Neural cell (in vitro differentiated cells): ENCODE results near the gene USP10. TPM values are rescaled to one million over a fixed set of nuclear protein-coding genes. Genes with fewer than 3 reads are reported as not detected.
"Not testable (repeated sequence)": the region's sequence is repeated elsewhere in the genome, so short reads cannot be mapped to it uniquely, and the experiment has no call there.

Experiments used
- H2AFZ ChIP-seq: fragments of 200-600, 300-800 bp; sonication (generic), shearing (Covaris generic); 2 replicates; pipeline ENCODE4 v1.6.0; 2014; ENCODE audit warnings: low read depth, mild to moderate bottlenecking, antibody characterized with exemption, low read length, moderate library complexity
- H3F3A ChIP-seq: fragments of 200-600 bp; shearing (Covaris generic); 2 replicates; pipeline ENCODE4 v1.6.1; 2016; ENCODE audit warnings: mild to moderate bottlenecking, moderate library complexity, mixed read lengths, antibody characterized with exemption, low read length; ENCODE audit not compliant: insufficient read depth, poor library complexity, severe bottlenecking
- H3K27ac ChIP-seq: fragments of 200-600, 300-800 bp; sonication (generic), shearing (Covaris generic); 2 replicates; pipeline ENCODE4 v1.5.1; 2014; ENCODE audit warnings: mild to moderate bottlenecking, low read length, moderate library complexity
- H3K27me3 ChIP-seq: fragments of 300-800, 200-600 bp; sonication (generic), shearing (Covaris generic); 2 replicates; pipeline ENCODE4 v1.6.0; 2014; ENCODE audit warnings: mild to moderate bottlenecking, low read depth, low read length, moderate library complexity; ENCODE audit not compliant: insufficient read depth
- H3K36me3 ChIP-seq: fragments of 300-800, 200-600 bp; sonication (generic), shearing (Covaris generic); 2 replicates; pipeline ENCODE4 v1.5.1; 2014; ENCODE audit warnings: mild to moderate bottlenecking, antibody characterized with exemption, low read length, moderate library complexity; ENCODE audit not compliant: insufficient read depth
- H3K4me2 ChIP-seq: fragments of 300-800, 200-600 bp; sonication (generic), shearing (Covaris generic); 2 replicates; pipeline ENCODE4 v1.6.0; 2014; ENCODE audit warnings: mild to moderate bottlenecking, low read length
- H3K4me3 ChIP-seq: fragments of 300-800, 200-600 bp; sonication (generic), shearing (Covaris generic); 2 replicates; pipeline ENCODE4 v1.5.1; 2014; ENCODE audit warnings: mild to moderate bottlenecking, low read length, moderate library complexity
- H3K79me2 ChIP-seq: fragments of 200-600 bp; shearing (Covaris generic); replicated peaks from 2 replicates; pipeline ENCODE4 v1.6.0; 2014; ENCODE audit warnings: mild to moderate bottlenecking, low read length, moderate library complexity; ENCODE audit not compliant: insufficient read depth
- H3K9ac ChIP-seq: fragments of 300-800, 200-600 bp; sonication (generic), shearing (Covaris generic); 2 replicates; pipeline ENCODE4 v1.6.1; 2016; ENCODE audit warnings: mild to moderate bottlenecking, low read length, mixed read lengths
- H3K9me2 ChIP-seq: fragments of 200-600 bp; shearing (Covaris generic); 2 replicates; pipeline ENCODE4 v1.6.1; 2016; ENCODE audit warnings: mild to moderate bottlenecking, low read length, mixed read lengths; ENCODE audit not compliant: insufficient read depth
- H3K9me3 ChIP-seq: fragments of 200-600, 300-800 bp; sonication (generic), shearing (Covaris generic); 2 replicates; pipeline ENCODE4 v1.6.1; 2016; ENCODE audit warnings: mild to moderate bottlenecking, mixed run types, low read length, moderate library complexity, mixed read lengths
- H4K20me1 ChIP-seq: fragments of 200-600 bp; shearing (Covaris generic); 2 replicates; pipeline ENCODE4 v1.6.1; 2016; ENCODE audit warnings: mild to moderate bottlenecking, mixed run types; ENCODE audit not compliant: insufficient read depth
- EP300 ChIP-seq: fragments of 450-650 bp; conservative IDR thresholded peaks from 2 replicates; pipeline ENCODE4 v1.6.1; 2014; ENCODE audit warnings: antibody characterized with exemption, mild to moderate bottlenecking, moderate library complexity; ENCODE audit not compliant: poor library complexity, severe bottlenecking
- EZH2 ChIP-seq: fragments of 200-600, 300-800 bp; shearing (Covaris generic), sonication (generic); IDR thresholded peaks from 2 replicates; pipeline ENCODE4 v1.6.1; 2014; ENCODE audit warnings: antibody characterized with exemption, low read length, borderline replicate concordance, mild to moderate bottlenecking; ENCODE audit not compliant: insufficient read depth, poor library complexity, severe bottlenecking
- MXI1 ChIP-seq: fragments of 450-650 bp; conservative IDR thresholded peaks from 2 replicates; pipeline ENCODE4 v1.6.1; 2014; ENCODE audit warnings: antibody characterized with exemption, mild to moderate bottlenecking; ENCODE audit not compliant: poor library complexity, severe bottlenecking
- POLR2AphosphoS5 ChIP-seq: IDR thresholded peaks from 2 replicates; pipeline ENCODE4 v1.6.1; 2012
- RAD21 ChIP-seq: fragments of 450-650 bp; conservative IDR thresholded peaks from 2 replicates; pipeline ENCODE4 v1.6.1; 2014; ENCODE audit warnings: antibody characterized with exemption, mild to moderate bottlenecking, moderate library complexity
- SMC3 ChIP-seq: fragments of 450-650 bp; conservative IDR thresholded peaks from 2 replicates; pipeline ENCODE4 v1.6.1; 2014; ENCODE audit warnings: antibody characterized with exemption, mild to moderate bottlenecking, moderate library complexity; ENCODE audit not compliant: poor library complexity
- TAF1 ChIP-seq: IDR thresholded peaks from 2 replicates; pipeline ENCODE4 v1.6.1; 2012; ENCODE audit warnings: low read depth
- polyA plus RNA-seq: library from polyadenylated mRNA; depleted of rRNA; stranded (reverse); fragments of >200 nt; gene quantifications from 2 replicates; pipeline ENCODE4 v1.2.3, GENCODE V29; 2014
- TF ChIP-seq, protein P1 (sequence below): IDR thresholded peaks from 2 replicates; pipeline ENCODE4 v1.6.1; 2012; ENCODE audit warnings: borderline replicate concordance
- TF ChIP-seq, protein P2 (sequence below): fragments of 450-650 bp; IDR thresholded peaks from 2 replicates; pipeline ENCODE4 v1.5.1; 2014; ENCODE audit warnings: antibody characterized with exemption, mild to moderate bottlenecking, moderate library complexity; ENCODE audit not compliant: poor library complexity, severe bottlenecking

USP10 gene
- polyA plus RNA-seq, 1 donor from 2014 or later = 48.9 TPM

DNA sequence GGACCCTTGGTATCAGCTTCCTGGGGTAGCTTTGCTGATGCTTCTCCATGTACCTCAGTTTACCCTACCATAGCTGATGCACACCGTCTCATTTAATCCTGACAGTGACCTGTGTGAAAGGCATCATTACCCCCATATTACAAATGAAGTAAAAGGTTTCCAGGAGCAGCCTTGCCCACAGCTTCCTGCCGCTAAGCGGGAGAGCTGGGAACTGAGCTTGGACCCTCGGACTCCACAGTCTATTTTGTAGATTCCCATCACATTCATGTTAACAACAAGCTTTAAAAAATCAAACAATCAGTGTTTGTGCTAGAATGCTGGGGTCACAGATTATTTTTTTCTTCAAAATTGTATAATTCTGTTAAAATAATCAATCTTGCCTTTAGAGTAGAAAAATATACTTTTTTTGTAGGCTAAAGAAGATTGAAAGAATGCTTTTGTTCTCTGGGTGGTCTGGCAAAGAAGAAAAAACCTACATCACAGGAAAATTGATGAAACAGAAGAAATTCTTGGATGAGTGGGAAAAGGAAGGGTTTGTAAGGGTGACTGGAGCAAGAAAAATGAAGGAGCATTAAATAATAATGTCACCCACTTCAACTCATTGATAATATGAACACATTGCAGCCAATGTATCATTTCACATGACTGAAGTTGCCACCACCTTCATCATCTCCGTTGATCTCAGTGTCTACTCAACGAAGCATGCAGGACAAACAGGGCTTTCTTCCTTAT lies 9.5 kb upstream of the USP10 start:
- no peak overlapping the region for H3K4me3 ChIP-seq
- H4K20me1 ChIP-seq = no peaks in the 10 kb centered on the region
- TF ChIP-seq POLR2AphosphoS5 (no peak), MXI1 (no peak), EP300 (no peak), EZH2 (no peak), RAD21 (no peak)
- TF ChIP-seq, protein P1, sequence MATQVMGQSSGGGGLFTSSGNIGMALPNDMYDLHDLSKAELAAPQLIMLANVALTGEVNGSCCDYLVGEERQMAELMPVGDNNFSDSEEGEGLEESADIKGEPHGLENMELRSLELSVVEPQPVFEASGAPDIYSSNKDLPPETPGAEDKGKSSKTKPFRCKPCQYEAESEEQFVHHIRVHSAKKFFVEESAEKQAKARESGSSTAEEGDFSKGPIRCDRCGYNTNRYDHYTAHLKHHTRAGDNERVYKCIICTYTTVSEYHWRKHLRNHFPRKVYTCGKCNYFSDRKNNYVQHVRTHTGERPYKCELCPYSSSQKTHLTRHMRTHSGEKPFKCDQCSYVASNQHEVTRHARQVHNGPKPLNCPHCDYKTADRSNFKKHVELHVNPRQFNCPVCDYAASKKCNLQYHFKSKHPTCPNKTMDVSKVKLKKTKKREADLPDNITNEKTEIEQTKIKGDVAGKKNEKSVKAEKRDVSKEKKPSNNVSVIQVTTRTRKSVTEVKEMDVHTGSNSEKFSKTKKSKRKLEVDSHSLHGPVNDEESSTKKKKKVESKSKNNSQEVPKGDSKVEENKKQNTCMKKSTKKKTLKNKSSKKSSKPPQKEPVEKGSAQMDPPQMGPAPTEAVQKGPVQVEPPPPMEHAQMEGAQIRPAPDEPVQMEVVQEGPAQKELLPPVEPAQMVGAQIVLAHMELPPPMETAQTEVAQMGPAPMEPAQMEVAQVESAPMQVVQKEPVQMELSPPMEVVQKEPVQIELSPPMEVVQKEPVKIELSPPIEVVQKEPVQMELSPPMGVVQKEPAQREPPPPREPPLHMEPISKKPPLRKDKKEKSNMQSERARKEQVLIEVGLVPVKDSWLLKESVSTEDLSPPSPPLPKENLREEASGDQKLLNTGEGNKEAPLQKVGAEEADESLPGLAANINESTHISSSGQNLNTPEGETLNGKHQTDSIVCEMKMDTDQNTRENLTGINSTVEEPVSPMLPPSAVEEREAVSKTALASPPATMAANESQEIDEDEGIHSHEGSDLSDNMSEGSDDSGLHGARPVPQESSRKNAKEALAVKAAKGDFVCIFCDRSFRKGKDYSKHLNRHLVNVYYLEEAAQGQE = no peak
- TF ChIP-seq, protein P2, sequence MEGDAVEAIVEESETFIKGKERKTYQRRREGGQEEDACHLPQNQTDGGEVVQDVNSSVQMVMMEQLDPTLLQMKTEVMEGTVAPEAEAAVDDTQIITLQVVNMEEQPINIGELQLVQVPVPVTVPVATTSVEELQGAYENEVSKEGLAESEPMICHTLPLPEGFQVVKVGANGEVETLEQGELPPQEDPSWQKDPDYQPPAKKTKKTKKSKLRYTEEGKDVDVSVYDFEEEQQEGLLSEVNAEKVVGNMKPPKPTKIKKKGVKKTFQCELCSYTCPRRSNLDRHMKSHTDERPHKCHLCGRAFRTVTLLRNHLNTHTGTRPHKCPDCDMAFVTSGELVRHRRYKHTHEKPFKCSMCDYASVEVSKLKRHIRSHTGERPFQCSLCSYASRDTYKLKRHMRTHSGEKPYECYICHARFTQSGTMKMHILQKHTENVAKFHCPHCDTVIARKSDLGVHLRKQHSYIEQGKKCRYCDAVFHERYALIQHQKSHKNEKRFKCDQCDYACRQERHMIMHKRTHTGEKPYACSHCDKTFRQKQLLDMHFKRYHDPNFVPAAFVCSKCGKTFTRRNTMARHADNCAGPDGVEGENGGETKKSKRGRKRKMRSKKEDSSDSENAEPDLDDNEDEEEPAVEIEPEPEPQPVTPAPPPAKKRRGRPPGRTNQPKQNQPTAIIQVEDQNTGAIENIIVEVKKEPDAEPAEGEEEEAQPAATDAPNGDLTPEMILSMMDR = no peak
- H3K79me2 ChIP-seq = no peaks in the 10 kb centered on the region
- no peak overlapping the region for H3K4me2 ChIP-seq
- no peaks in the 10 kb centered on the region for H3K9me3 ChIP-seq
- H3K9ac ChIP-seq = no peak overlapping the region
- H3K36me3 ChIP-seq = no peaks in the 10 kb centered on the region
- no peaks in the 10 kb centered on the region for H3F3A ChIP-seq
- no peaks in the 10 kb centered on the region for H3K27me3 ChIP-seq
- H2AFZ ChIP-seq = no peak overlapping the region
- no peaks in the 10 kb centered on the region for H3K9me2 ChIP-seq
- no peak overlapping the region for H3K27ac ChIP-seq

DNA sequence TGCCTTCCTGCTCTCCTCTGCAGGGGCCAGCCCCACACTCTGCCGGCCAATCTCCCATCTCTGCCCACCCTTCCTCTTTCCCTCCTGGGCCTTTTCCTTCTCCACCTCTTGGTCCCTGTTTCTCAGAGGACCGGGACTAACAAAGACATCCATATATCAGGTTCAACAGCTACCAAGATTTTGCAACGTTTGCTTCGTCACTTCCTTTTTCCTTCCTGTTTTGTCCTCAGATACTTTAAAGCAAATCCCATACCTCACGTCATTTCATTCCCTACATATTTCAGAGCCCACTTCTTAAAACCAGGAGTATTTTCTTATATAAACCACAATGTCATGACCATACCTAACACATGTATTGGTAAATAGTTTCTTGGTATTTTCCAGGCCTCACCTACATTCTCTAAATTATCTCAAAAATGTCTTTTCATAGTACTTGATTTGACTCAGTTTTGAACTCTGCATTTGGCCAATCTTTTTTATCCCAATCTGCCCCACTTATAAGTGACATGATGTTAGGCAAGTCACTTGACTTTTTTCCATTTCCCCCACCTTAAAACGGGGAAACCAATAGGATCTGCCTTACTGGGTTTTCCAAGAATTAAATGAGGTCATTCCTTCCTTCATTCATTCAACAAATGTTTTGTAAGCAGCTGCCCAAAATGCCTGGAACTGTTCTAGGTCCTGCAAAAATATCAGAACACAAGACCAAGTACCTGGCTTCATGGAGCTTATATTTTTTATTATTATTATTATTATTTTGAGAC lies 7.2 kb upstream of the USP10 start:
- no peaks in the 10 kb centered on the region for H3K27me3 ChIP-seq
- H2AFZ ChIP-seq = no peak overlapping the region
- H3K9ac ChIP-seq = no peak overlapping the region
- TF ChIP-seq, protein P1 = no peak
- TF ChIP-seq RAD21 (no peak), SMC3 (no peak), EP300 (no peak), MXI1 (no peak), EZH2 (no peak), POLR2AphosphoS5 (no peak), TAF1 (no peak)
- TF ChIP-seq, protein P2 = no peak
- H3K27ac ChIP-seq = no peak overlapping the region
- H3K79me2 ChIP-seq = no peaks in the 10 kb centered on the region
- H4K20me1 ChIP-seq = no peaks in the 10 kb centered on the region
- no peaks in the 10 kb centered on the region for H3F3A ChIP-seq
- H3K4me2 ChIP-seq = no peak overlapping the region
- no peaks in the 10 kb centered on the region for H3K36me3 ChIP-seq
- no peak overlapping the region for H3K4me3 ChIP-seq
- H3K9me3 ChIP-seq = no peaks in the 10 kb centered on the region
- no peaks in the 10 kb centered on the region for H3K9me2 ChIP-seq

DNA sequence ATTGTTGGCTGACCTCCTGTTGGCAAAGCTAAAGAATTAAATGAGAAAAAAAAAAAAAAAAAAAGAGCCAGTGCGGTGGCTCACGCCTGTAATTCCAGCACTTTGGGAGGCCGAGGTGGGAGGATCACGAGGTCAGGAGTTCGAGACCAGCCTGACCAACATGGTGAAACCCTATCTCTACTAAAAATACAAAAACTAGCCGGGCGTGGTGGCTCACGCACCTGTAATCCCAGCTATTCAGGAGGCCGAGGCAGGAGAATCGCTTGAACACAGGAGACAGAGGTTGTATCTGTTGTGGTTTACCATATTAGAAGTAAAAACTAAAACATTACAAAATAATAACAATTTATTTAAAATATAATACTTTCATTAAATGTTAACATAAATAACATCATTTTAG lies 5.9 kb upstream of the USP10 start:
- H2AFZ ChIP-seq, H3K27ac ChIP-seq, H3F3A ChIP-seq, H3K9me2 ChIP-seq, H3K79me2 ChIP-seq, H3K36me3 ChIP-seq, H3K27me3 ChIP-seq, H3K4me2 ChIP-seq, H4K20me1 ChIP-seq, H3K4me3 ChIP-seq, H3K9me3 ChIP-seq, H3K9ac ChIP-seq: not testable (repeated sequence)
